Trophoblast cell (in vitro differentiated cells and primary cell): ENCODE data around the gene DISC1.

Experiments used
- DNase-seq, 2 donors: peaks; one replicate each; pipeline ENCODE4 v3.0.0-alpha.2; 2016
- H2AFZ ChIP-seq: 2 replicates; pipeline ENCODE4 v1.6.1; 2013; ENCODE audit warnings: low read length, moderate library complexity, mild to moderate bottlenecking; ENCODE audit not compliant: insufficient read depth, poor library complexity
- H2AK5ac ChIP-seq: 2 replicates; pipeline ENCODE4 v1.6.1; 2013; ENCODE audit warnings: mild to moderate bottlenecking, low read length
- H2BK120ac ChIP-seq: 2 replicates; pipeline ENCODE4 v1.6.1; 2013; ENCODE audit warnings: low read length, mild to moderate bottlenecking, moderate library complexity; ENCODE audit not compliant: insufficient read depth, poor library complexity
- H2BK12ac ChIP-seq: 2 replicates; pipeline ENCODE4 v1.6.1; 2013; ENCODE audit warnings: mild to moderate bottlenecking, low read length, moderate library complexity
- H2BK5ac ChIP-seq: 2 replicates; pipeline ENCODE4 v1.6.1; 2013; ENCODE audit warnings: low read length, low read depth, moderate library complexity, mild to moderate bottlenecking; ENCODE audit not compliant: poor library complexity
- H3K14ac ChIP-seq: 2 replicates; pipeline ENCODE4 v1.6.1; 2013; ENCODE audit warnings: mild to moderate bottlenecking, low read length
- H3K18ac ChIP-seq: 2 replicates; pipeline ENCODE4 v1.6.1; 2013; ENCODE audit warnings: mild to moderate bottlenecking, low read length
- H3K23ac ChIP-seq: 2 replicates; pipeline ENCODE4 v1.6.1; 2013; ENCODE audit warnings: low read length
- H3K27ac ChIP-seq: 2 replicates; pipeline ENCODE4 v1.5.1; 2013; ENCODE audit warnings: low read depth, mild to moderate bottlenecking, inconsistent platforms, low read length, moderate library complexity
- H3K27me3 ChIP-seq: 2 replicates; pipeline ENCODE4 v1.6.1; 2013; ENCODE audit warnings: inconsistent platforms, mild to moderate bottlenecking, low read length, moderate library complexity; ENCODE audit not compliant: insufficient read depth
- H3K36me3 ChIP-seq, 2 experiments: 1 replicate in 1 of 2; 2 replicates in 1 of 2; pipeline ENCODE4 v1.6.1; 2013; ENCODE audit warnings: low read length in 2 of 2, mild to moderate bottlenecking in 2 of 2, moderate library complexity in 1 of 2; ENCODE audit not compliant: insufficient read depth in 2 of 2, control insufficient read depth in 1 of 2
- H3K4ac ChIP-seq: 2 replicates; pipeline ENCODE4 v1.6.1; 2013; ENCODE audit warnings: low read depth, mild to moderate bottlenecking, low read length, moderate library complexity
- H3K4me1 ChIP-seq, 2 experiments: 1 replicate in 1 of 2; 2 replicates in 1 of 2; pipeline ENCODE4 v1.6.1; 2013; ENCODE audit warnings: low read length in 2 of 2, mild to moderate bottlenecking in 2 of 2, moderate library complexity in 1 of 2; ENCODE audit not compliant: insufficient read depth in 2 of 2, control insufficient read depth in 1 of 2
- H3K4me2 ChIP-seq: 2 replicates; pipeline ENCODE4 v1.6.1; 2013; ENCODE audit warnings: inconsistent platforms, mild to moderate bottlenecking, low read length, moderate library complexity
- H3K4me3 ChIP-seq: 2 replicates; pipeline ENCODE4 v1.5.1; 2013; ENCODE audit warnings: mild to moderate bottlenecking, low read depth, low read length, inconsistent platforms
- H3K79me1 ChIP-seq: one replicate; pipeline ENCODE4 v1.6.1; 2013; ENCODE audit warnings: low read length
- H3K79me2 ChIP-seq: 2 replicates; pipeline ENCODE4 v1.6.1; 2013; ENCODE audit warnings: low read length, mild to moderate bottlenecking; ENCODE audit not compliant: control insufficient read depth, insufficient read depth, poor library complexity
- H3K9ac ChIP-seq: 2 replicates; pipeline ENCODE4 v1.6.1; 2013; ENCODE audit warnings: mild to moderate bottlenecking, low read length
- H3K9me3 ChIP-seq: 2 replicates; pipeline ENCODE4 v1.6.1; 2013; ENCODE audit warnings: low read depth, mild to moderate bottlenecking, control low read depth, inconsistent platforms, low read length; ENCODE audit not compliant: insufficient read depth
- H4K12ac ChIP-seq: 2 replicates; pipeline ENCODE4 v1.6.1; 2013; ENCODE audit warnings: low read depth, mild to moderate bottlenecking, low read length, moderate library complexity
- H4K8ac ChIP-seq: 2 replicates; pipeline ENCODE4 v1.6.1; 2013; ENCODE audit warnings: low read depth, mild to moderate bottlenecking, low read length, moderate library complexity
- H4K91ac ChIP-seq: one replicate; pipeline ENCODE4 v1.6.1; 2013; ENCODE audit warnings: low read depth, mild to moderate bottlenecking, low read length, moderate library complexity
- WGBS: extraction: QIAGEN DNeasy Blood & Tissue Kit; methylation state at CpG from one replicate; pipeline ENCODE4 v1.1.7; 2013; ENCODE audit warnings: missing lambda C conversion rate; ENCODE audit not compliant: insufficient read length, insufficient coverage; ENCODE audit errors: extremely low coverage; 5-methylcytosine and 5-hydroxymethylcytosine counted together

Gene DISC1

GRCh38 chr1:231887166-231887565 lies 260.6 kb downstream of the DISC1 start:
- no peak overlapping the region for H3K4ac ChIP-seq
- H4K12ac ChIP-seq, result no peak overlapping the region
- H2AFZ ChIP-seq, result no peak overlapping the region
- H3K9ac ChIP-seq, result no peak overlapping the region
- H3K4me1 ChIP-seq, result no peaks in the 10 kb centered on the region
- no peak overlapping the region for H3K14ac ChIP-seq
- no peak overlapping the region for H3K4me3 ChIP-seq
- WGBS, result no CpG with 5 or more reads among the region's 3 CpGs
- no peaks in the 10 kb centered on the region for H3K9me3 ChIP-seq
- H3K27me3 ChIP-seq, result no peaks in the 10 kb centered on the region
- H2BK12ac ChIP-seq, result no peak overlapping the region
- H3K27ac ChIP-seq, result no peak overlapping the region
- H3K79me1 ChIP-seq, result no peaks in the 10 kb centered on the region
- H3K18ac ChIP-seq, result no peak overlapping the region
- no peak overlapping the region for H2BK5ac ChIP-seq
- H3K23ac ChIP-seq, result no peak overlapping the region
- H3K79me2 ChIP-seq, result no peaks in the 10 kb centered on the region
- H3K4me2 ChIP-seq, result no peak overlapping the region
- H2AK5ac ChIP-seq, result no peak overlapping the region
- no peak overlapping the region for H2BK120ac ChIP-seq
- no peak for DNase-seq
- H4K8ac ChIP-seq, result no peak overlapping the region
- H3K36me3 ChIP-seq, result no peaks in the 10 kb centered on the region
- H4K91ac ChIP-seq, result no peak overlapping the region

DNA sequence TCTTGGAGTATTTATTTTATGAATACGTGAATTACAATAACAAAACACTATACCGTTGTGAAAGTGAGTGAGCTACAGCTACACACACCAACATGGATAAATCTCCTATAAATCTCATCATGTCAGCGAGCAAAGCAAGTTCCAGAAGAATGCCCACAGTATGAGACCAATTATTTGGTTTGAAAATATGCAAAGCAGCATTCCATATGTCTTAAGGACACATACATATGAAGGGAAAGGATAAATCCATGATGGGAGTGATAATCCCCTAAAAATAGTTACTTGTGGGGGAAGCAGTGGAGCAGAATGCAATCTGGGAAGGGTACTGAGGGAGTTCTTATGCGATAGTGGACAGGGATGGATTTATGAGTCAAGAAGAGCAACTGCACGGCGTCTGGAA lies 261.3 kb downstream of the DISC1 start:
- Histone ChIP-seq H3K18ac (no peak overlapping the region), H3K23ac (no peak overlapping the region), H4K91ac (no peak overlapping the region), H3K14ac (no peak overlapping the region), H4K12ac (no peak overlapping the region), H3K79me1 (no peaks in the 10 kb centered on the region), H2BK120ac (no peak overlapping the region), H3K4ac (no peak overlapping the region), H3K27me3 (no peaks in the 10 kb centered on the region), H3K9me3 (no peaks in the 10 kb centered on the region), H3K36me3 (no peaks in the 10 kb centered on the region), H3K4me1 (no peaks in the 10 kb centered on the region), H2BK12ac (no peak overlapping the region), H4K8ac (no peak overlapping the region), H3K4me3 (peak overlapping the region; percentile 5), H3K79me2 (no peaks in the 10 kb centered on the region), H2AK5ac (no peak overlapping the region), H3K27ac (no peak overlapping the region), H3K9ac (no peak overlapping the region), H2AFZ (no peak overlapping the region), H2BK5ac (no peak overlapping the region), H3K4me2 (no peak overlapping the region)
- no CpG with 5 or more reads among the region's 6 CpGs for WGBS
- DNase-seq, result peak in 1 of 2 donors; percentile 42

DNA sequence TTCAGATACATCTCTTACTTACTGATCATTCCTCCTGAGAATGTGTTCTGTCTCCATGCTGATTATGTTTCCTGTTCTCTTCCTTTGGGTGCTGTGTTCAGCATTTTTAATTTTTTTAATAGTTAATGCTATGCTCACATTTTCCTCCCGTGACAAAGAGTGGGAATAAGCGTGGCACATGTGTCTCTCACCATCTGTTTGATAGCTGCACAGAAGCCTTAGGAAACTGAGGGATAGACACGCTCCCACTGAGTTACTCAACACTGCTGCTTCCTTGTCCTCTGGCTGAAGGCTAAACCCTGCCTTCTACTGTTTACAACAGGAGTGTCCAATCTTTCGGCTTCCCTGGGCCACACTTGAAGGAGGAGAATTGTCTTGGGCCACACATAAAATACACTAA lies 264.2 kb downstream of the DISC1 start:
- Histone ChIP-seq H3K79me1 (no peaks in the 10 kb centered on the region), H4K91ac (no peak overlapping the region), H3K27ac (no peak overlapping the region), H3K36me3 (no peaks in the 10 kb centered on the region), H2AK5ac (no peak overlapping the region), H3K14ac (no peak overlapping the region), H3K4me3 (no peak overlapping the region), H3K9ac (no peak overlapping the region), H3K79me2 (no peaks in the 10 kb centered on the region), H3K18ac (no peak overlapping the region), H4K12ac (no peak overlapping the region), H2AFZ (no peak overlapping the region), H3K27me3 (no peaks in the 10 kb centered on the region), H3K4me2 (no peak overlapping the region), H4K8ac (no peak overlapping the region), H3K23ac (no peak overlapping the region), H3K4me1 (no peaks in the 10 kb centered on the region), H3K4ac (no peak overlapping the region), H2BK5ac (no peak overlapping the region), H2BK12ac (no peak overlapping the region), H2BK120ac (no peak overlapping the region), H3K9me3 (no peaks in the 10 kb centered on the region)
- WGBS, result no CpG with 5 or more reads among the region's 4 CpGs
- no peak for DNase-seq

DNA sequence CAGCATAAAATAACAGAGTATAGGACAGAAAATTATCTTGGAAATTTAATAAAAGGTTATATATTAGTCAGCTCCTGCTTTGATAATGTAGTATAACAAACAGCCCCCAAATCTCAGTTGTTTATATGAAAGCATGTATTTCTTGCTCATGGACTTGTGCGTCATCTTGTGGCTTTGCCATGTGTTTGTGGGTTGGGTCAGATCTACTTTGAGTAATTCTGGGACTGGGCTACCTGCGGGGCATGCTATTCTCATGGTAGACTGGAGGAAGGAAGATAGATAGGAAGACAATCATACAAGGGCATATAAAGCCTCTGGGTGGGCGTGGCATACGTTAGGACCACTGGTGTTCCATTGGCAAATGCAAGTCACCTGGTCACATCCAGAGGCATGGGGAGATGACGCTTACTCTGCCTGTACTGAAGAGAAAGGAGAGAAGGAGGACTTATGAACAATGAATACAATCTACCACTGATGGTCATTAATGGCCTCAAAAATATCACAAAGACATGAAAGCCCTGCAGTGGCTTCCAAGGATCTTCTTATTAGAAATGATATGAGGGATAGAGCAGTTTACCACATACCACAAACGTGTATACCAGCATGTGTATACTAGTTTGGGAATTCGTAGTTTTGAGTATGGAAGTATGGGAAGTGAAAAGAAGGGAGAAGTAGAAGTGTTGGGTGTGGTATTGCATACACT lies 267.0 kb downstream of the DISC1 start:
- no peaks in the 10 kb centered on the region for H3K27me3 ChIP-seq
- no peak overlapping the region for H3K27ac ChIP-seq
- no peak overlapping the region for H3K14ac ChIP-seq
- H3K36me3 ChIP-seq, result no peaks in the 10 kb centered on the region
- no peak overlapping the region for H4K8ac ChIP-seq
- no peak overlapping the region for H3K9ac ChIP-seq
- DNase-seq, result no peak
- H3K9me3 ChIP-seq, result no peaks in the 10 kb centered on the region
- H2BK12ac ChIP-seq, result no peak overlapping the region
- no peak overlapping the region for H2BK5ac ChIP-seq
- H3K18ac ChIP-seq, result no peak overlapping the region
- H3K23ac ChIP-seq, result no peak overlapping the region
- H3K79me2 ChIP-seq, result no peaks in the 10 kb centered on the region
- no peaks in the 10 kb centered on the region for H3K4me1 ChIP-seq
- no peak overlapping the region for H3K4ac ChIP-seq
- no peak overlapping the region for H4K91ac ChIP-seq
- H4K12ac ChIP-seq, result no peak overlapping the region
- no peak overlapping the region for H2BK120ac ChIP-seq
- no peak overlapping the region for H3K4me2 ChIP-seq
- H3K79me1 ChIP-seq, result no peaks in the 10 kb centered on the region
- no peak overlapping the region for H2AK5ac ChIP-seq
- no peak overlapping the region for H2AFZ ChIP-seq
- no peak overlapping the region for H3K4me3 ChIP-seq
- 100% methylated on average over 1 of the region's 7 CpGs for WGBS
